Omental fat pad (tissue), 4 donors: Measurements from ENCODE around the gene NPM1. TPM values are rescaled to one million over a fixed set of nuclear protein-coding genes. Genes with fewer than 3 reads are reported as not detected.

Experiments used
- ATAC-seq: fragments of 150-250 bp; one replicate; pipeline ENCODE4 v1.9.1; 2016; ENCODE audit warnings: mild to moderate bottlenecking, moderate library complexity; ENCODE audit not compliant: low FRiP score
- DNase-seq: peaks from one replicate; pipeline ENCODE4 v3.0.0-alpha.2; 2019; ENCODE audit warnings: low spot score
- total RNA-seq, 4 donors: library from RNA; depleted of rRNA; stranded (reverse); fragments of >200 nt; gene quantifications; one replicate each; pipeline ENCODE4 v1.1.0, GENCODE V29; 2016
- TF ChIP-seq, protein P1 (sequence below), 3 donors: fragments of 450-650 bp; IDR thresholded peaks; one replicate each; pipeline ENCODE4 v1.5.1; 2016 to 2017; ENCODE audit warnings: antibody characterized with exemption in 3 of 3, mild to moderate bottlenecking in 3 of 3, moderate library complexity in 2 of 3

NPM1 gene
- total RNA-seq, 4 donors from 2014 or later = 384 to 931 (median 640) TPM

DNA sequence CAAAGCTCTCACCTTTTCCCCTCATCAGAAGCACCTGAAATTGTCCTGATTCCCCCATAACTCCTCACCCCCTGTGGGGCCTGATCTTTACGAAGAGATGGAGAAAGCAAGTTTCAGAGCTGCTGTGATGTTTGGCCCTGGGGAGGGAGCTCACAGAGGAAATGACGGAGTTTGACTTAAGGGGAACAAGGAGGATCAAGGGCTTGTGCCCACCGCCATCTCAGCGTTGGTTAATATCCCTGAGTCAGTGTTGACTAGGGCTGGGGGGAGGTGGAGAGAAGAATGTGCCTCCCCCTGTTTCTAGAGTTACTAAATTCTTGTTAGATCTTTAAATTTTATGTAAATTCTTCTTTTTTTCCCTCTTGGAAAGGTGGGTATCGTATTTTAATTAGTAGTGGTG, 59.6 kb downstream of the NPM1 start:
- ATAC-seq = no peak
- TF ChIP-seq, protein P1, sequence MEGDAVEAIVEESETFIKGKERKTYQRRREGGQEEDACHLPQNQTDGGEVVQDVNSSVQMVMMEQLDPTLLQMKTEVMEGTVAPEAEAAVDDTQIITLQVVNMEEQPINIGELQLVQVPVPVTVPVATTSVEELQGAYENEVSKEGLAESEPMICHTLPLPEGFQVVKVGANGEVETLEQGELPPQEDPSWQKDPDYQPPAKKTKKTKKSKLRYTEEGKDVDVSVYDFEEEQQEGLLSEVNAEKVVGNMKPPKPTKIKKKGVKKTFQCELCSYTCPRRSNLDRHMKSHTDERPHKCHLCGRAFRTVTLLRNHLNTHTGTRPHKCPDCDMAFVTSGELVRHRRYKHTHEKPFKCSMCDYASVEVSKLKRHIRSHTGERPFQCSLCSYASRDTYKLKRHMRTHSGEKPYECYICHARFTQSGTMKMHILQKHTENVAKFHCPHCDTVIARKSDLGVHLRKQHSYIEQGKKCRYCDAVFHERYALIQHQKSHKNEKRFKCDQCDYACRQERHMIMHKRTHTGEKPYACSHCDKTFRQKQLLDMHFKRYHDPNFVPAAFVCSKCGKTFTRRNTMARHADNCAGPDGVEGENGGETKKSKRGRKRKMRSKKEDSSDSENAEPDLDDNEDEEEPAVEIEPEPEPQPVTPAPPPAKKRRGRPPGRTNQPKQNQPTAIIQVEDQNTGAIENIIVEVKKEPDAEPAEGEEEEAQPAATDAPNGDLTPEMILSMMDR (IDR thresholded peaks at IDR 0.05) = no peak
- no peak for DNase-seq

DNA sequence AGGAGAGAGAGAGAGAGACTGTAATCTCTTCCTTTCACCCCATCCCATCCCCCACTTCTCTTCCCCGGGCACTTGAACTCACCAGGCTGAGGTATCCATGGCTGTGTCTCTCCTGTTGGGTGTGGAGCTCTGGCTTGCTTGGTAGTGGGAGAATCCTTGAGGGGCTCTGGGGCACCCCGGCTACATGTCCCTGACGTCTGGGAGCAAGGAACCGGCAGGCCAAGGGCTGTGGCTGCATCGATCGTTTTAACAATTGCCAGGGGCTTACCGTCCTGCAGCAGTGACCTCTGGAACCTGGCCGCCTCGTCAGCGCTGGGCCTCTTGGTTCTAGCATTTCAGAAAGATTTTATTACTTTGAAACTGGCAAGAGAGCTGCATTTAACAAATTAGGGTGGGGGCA, 61.8 kb downstream of the NPM1 start:
- ATAC-seq = no peak
- TF ChIP-seq, protein P1 (IDR thresholded peaks at IDR 0.05) = no peak
- DNase-seq = no peak

DNA sequence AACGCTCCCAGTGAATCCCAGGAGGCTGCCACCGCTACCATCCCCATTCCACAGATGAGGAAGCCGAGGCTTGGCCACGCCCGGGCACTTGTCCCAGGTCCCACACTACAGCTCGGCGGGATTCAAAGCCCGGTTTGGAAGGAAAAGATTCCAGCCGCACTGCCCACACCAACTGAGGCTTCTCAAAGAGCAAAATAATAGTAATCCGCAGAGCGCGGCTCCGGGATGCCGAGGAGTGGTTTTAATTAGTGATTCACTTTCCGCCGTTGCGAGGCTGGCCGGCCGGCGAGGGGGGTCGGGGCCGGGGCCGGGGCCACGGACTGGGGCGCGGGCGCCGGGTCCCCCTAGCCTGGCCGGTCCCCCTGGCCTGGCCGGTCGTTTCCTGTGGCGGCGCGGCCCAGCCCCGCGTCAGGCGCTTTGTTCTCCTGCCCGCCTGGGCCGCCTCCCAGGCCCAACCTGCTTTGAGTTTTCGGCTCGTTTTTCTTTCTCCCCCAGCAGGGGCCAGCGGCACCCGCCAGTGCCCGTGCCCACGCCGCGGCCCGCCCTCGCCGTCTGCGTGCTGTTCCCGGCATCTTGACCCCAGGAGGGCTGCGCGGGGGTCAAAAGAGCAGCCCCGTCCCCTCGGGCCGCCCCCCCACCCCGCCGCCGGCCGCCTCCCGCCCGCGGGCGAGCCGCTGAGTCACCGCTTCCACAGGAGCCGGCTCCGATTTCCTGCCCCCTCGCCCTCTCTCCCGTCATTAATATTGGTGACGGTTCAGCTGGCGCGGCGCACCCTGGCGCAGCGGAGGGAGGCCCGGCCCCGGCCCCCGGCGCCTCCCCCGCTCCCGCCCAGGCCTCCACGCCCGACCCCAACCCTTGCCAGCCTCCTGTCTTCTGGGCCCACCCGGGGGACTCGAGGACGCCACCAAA, 63.0 kb downstream of the NPM1 start:
- TF ChIP-seq, protein P1 (IDR thresholded peaks at IDR 0.05) = no peak
- ATAC-seq (peak; percentile 52), DNase-seq (no peak)

DNA sequence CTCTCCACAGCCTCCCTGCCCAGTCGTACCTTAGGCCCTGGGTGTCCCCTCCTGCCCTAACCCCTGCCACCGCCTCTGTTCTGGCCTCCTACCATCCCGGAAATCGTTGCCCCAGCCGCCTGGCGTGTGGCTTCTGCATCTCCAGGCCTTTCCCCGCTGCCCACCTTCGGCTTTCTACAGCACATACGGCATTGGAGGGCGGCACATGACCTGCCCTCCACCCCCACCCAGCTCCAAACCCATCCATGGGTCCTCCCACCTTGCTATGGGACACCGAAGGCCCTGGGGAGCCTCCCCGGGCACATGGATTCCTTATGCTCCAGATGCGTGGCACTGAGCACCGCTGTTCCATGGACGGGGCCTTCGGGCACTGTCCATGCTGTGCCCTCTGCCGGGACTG, 63.8 kb downstream of the NPM1 start:
- no peak for ATAC-seq
- DNase-seq = no peak
- TF ChIP-seq, protein P1 (IDR thresholded peaks at IDR 0.05) = no peak

DNA sequence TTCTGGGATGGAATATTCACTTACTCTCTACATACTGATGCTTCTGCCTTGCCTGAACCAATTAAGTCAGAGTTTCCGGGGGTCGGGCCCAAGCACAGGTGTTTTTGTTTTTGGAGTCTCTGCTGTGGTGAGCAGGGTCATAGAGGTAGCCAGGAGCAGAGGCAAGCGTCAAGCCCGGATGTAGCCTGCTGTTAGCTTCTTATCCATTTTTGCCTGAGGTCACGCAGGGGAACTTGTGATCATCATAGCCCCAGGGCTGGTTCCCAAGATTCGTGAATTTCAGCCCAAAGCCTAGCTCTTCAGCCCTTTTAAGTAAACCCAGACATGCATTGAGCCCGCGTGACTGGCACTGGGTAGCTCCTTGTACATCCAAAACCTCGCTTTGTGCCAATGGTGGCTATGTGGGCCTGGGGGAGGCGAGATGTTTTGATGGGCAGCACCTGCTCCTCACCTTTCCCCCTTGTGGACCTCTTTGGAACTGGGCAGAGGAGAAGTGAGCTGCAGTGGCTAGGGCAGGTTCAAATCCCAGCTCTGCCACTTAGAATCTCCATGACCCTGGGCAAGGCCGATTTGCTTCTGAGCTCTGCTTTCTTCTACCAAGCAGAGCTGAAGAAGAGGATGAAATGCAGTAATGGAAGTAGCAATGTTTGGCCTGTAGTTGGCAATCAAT, 65.5 kb downstream of the NPM1 start:
- ATAC-seq (no peak), DNase-seq (no peak)
- TF ChIP-seq, protein P1 (IDR thresholded peaks at IDR 0.05) = no peak

DNA sequence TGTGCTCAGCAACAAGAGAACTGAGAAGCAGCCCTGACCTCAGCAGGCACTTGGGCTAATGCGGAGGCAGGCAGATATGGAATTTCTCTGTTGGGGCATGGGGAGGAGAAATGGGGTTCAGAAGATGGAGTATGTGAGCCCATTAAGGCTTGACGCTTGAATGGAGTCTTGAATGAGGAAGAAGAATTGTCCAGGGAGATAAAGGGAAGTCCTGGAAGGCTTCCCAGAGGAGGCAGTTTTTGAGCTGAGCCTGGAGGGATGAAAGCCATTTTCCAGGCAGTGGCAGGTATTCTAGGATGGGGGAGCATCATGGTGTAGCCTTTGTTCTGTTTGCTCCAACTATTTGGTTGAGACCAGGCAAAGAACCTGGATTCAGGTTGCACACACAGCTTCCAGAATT, 66.3 kb downstream of the NPM1 start:
- TF ChIP-seq, protein P1 (IDR thresholded peaks at IDR 0.05) = no peak
- no peak for DNase-seq

More for the DNA sequence above, 66.3 kb downstream of the NPM1 start:
- ATAC-seq = no peak
